Smooth muscle cell (in vitro differentiated cells): Measurements from ENCODE around the gene ZMIZ2. TPM values are rescaled to one million over a fixed set of nuclear protein-coding genes. Genes with fewer than 3 reads are reported as not detected.

Source experiments
- DNase-seq: peaks from one replicate; lab custom pipeline; 2025; ENCODE audit not compliant: unreplicated experiment; lab: John Stamatoyannopoulos, UW
- H2AFZ ChIP-seq: fragments of 200-600 bp; sonication (generic); 2 replicates; pipeline ENCODE4 v1.6.0; 2016; ENCODE audit warnings: antibody characterized with exemption, low read depth, mild to moderate bottlenecking
- H3F3A ChIP-seq: fragments of 200-600 bp; sonication (generic); 2 replicates; pipeline ENCODE4 v1.6.0; 2017; ENCODE audit warnings: antibody characterized with exemption, low read depth
- H3K27ac ChIP-seq: fragments of 200-600 bp; sonication (generic); 2 replicates; pipeline ENCODE4 v1.5.1; 2016; ENCODE audit warnings: low read depth, mild to moderate bottlenecking
- H3K27me3 ChIP-seq: fragments of 200-600 bp; sonication (generic); 2 replicates; pipeline ENCODE4 v1.6.1; 2016; ENCODE audit warnings: low read depth, mild to moderate bottlenecking
- H3K36me3 ChIP-seq: fragments of 200-600 bp; sonication (generic); 2 replicates; pipeline ENCODE4 v1.5.1; 2016; ENCODE audit warnings: low read depth
- H3K4me1 ChIP-seq: fragments of 200-600 bp; sonication (generic); 2 replicates; pipeline ENCODE4 v1.5.1; 2016; ENCODE audit warnings: low read depth
- H3K4me2 ChIP-seq: fragments of 200-600 bp; sonication (generic); 2 replicates; pipeline ENCODE4 v1.6.0; 2016; ENCODE audit warnings: mild to moderate bottlenecking
- H3K4me3 ChIP-seq: fragments of 200-600 bp; sonication (generic); 2 replicates; pipeline ENCODE4 v1.5.1; 2016; ENCODE audit warnings: mild to moderate bottlenecking
- H3K79me2 ChIP-seq: fragments of 200-600 bp; sonication (generic); 2 replicates; pipeline ENCODE4 v1.6.0; 2016; ENCODE audit warnings: low read depth, mild to moderate bottlenecking
- H3K9ac ChIP-seq: fragments of 200-600 bp; sonication (generic); 2 replicates; pipeline ENCODE4 v1.6.0; 2016; ENCODE audit warnings: low read depth
- H3K9me3 ChIP-seq: fragments of 200-600 bp; sonication (generic); replicated peaks from 2 replicates; pipeline ENCODE4 v1.5.1; 2016; ENCODE audit warnings: low read depth
- H4K20me1 ChIP-seq: fragments of 200-600 bp; sonication (generic); 2 replicates; pipeline ENCODE4 v1.6.0; 2016; ENCODE audit warnings: low read depth
- WGBS: methylation state at CpG from one replicate; pipeline ENCODE4 v1.1.7; 2016; ENCODE audit warnings: low lambda C conversion rate; 5-methylcytosine and 5-hydroxymethylcytosine counted together
- polyA plus RNA-seq: library from polyadenylated mRNA; unstranded; fragments of >200 nt; fragmentation: Nextera tagmentation; extraction: Ambion mirVana; gene quantifications from 2 replicates; pipeline ENCODE4 v1.2.1, GENCODE V29; 2016
- total RNA-seq: library from RNA; depleted of rRNA; stranded (reverse); fragments of >200 nt; gene quantifications from 2 replicates; pipeline ENCODE4 v1.2.3, GENCODE V29; 2014
- TF ChIP-seq, protein P1 (sequence below): fragments of 200-600 bp; sonication (generic); IDR thresholded peaks from 2 replicates; pipeline ENCODE4 v1.5.1; 2017; ENCODE audit warnings: borderline replicate concordance, mild to moderate bottlenecking, antibody characterized with exemption; ENCODE audit not compliant: insufficient read depth, poor library complexity, severe bottlenecking

ZMIZ2 gene
- total and polyA plus RNA-seq, 2 experiments from 2014 or later, result 8.8 to 17.2 TPM

DNA sequence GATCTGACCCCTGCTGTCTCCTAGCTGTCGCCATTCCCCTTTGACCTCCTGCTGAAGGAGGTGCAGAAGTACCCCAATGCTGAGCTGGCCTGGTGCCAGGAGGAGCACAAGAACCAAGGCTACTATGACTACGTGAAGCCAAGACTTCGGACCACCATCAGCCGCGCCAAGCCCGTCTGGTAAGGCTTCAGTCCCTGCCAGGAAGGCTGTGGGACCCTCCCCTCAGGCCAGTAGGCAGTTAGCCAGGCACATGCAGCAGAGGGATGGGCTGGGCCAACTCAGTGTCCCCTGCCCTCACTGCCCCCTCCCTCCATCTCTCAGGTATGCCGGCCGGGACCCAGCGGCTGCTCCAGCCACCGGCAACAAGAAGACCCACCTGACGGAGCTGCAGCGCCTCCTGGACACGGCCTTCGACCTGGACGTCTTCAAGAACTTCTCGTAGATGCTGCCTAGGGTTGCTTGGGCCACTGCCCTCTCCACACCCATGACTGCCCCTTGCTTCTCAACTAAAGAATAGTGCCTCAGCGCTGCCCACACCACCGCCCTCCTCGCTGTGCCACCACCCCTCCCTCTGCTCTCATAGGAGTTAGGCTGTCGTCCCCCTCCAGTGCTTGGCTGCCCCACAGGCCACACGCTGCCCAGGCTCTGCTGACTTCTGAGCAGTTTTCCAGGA lies 41.0 kb upstream of the ZMIZ2 start:
- Histone ChIP-seq H3K79me2 (no peaks in the 10 kb centered on the region), H3F3A (no peaks in the 10 kb centered on the region), H3K36me3 (no peaks in the 10 kb centered on the region), H3K9me3 (no peaks in the 10 kb centered on the region), H3K27me3 (no peaks in the 10 kb centered on the region), H3K4me3 (no peak overlapping the region), H3K9ac (no peak overlapping the region), H3K4me2 (no peak overlapping the region), H4K20me1 (no peaks in the 10 kb centered on the region), H2AFZ (no peak overlapping the region), H3K4me1 (no peaks in the 10 kb centered on the region), H3K27ac (no peak overlapping the region)
- no peak for DNase-seq
- WGBS, result 95% methylated on average over 21 of the region's 21 CpGs
- TF ChIP-seq, protein P1, sequence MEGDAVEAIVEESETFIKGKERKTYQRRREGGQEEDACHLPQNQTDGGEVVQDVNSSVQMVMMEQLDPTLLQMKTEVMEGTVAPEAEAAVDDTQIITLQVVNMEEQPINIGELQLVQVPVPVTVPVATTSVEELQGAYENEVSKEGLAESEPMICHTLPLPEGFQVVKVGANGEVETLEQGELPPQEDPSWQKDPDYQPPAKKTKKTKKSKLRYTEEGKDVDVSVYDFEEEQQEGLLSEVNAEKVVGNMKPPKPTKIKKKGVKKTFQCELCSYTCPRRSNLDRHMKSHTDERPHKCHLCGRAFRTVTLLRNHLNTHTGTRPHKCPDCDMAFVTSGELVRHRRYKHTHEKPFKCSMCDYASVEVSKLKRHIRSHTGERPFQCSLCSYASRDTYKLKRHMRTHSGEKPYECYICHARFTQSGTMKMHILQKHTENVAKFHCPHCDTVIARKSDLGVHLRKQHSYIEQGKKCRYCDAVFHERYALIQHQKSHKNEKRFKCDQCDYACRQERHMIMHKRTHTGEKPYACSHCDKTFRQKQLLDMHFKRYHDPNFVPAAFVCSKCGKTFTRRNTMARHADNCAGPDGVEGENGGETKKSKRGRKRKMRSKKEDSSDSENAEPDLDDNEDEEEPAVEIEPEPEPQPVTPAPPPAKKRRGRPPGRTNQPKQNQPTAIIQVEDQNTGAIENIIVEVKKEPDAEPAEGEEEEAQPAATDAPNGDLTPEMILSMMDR, result no peak

DNA sequence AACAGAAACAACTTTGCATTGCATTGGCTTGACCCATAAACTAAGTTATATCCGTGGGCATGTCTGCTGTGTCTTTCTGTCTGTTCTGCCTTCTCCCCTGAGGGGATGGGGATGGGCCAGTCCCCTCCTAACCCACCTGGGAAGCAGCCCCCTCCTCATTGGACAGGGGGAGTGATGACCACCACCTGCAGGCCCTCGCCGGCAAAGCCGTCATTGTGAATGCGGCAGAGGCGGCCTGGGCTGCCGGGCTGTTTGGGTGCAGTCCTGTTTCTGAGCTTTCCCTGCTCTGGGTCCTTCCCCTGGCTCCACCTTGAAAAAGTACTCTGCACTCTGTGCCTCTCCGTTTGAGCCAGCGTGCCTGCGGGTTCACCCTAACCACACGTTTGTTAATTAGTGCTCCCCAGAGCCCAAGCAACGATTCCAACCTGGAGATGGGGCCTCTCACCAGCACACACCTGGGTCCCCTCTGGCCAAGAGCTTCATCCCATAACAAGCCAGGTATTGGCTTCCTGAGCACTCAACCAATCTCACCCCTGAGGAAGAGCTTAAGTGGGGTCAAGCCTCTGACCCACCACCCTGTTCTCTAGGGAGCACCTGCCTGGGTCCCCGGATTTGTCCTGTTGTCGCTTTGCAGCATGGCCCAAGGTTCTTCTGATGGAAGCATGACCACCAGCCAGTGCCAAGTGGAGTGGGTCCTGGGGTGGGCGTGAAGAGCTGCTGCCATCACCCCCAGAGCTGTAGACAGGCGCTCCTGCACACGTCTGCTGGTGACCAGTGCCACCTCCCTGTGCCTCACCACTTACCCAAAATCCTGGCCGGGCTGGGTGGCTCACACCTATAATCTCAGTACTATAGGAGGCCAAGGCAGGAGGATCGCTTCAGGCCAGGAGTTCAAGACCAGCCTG lies 39.4 kb upstream of the ZMIZ2 start:
- Histone ChIP-seq H3K36me3 (no peaks in the 10 kb centered on the region), H4K20me1 (no peaks in the 10 kb centered on the region), H3K4me2 (no peak overlapping the region), H3K9ac (no peak overlapping the region), H2AFZ (no peak overlapping the region), H3K27ac (no peak overlapping the region), H3F3A (no peaks in the 10 kb centered on the region), H3K9me3 (no peaks in the 10 kb centered on the region), H3K4me1 (no peaks in the 10 kb centered on the region), H3K79me2 (no peaks in the 10 kb centered on the region), H3K27me3 (no peaks in the 10 kb centered on the region), H3K4me3 (no peak overlapping the region)
- DNase-seq, result no peak
- 94% methylated on average over 19 of the region's 19 CpGs for WGBS
- TF ChIP-seq, protein P1, result no peak

DNA sequence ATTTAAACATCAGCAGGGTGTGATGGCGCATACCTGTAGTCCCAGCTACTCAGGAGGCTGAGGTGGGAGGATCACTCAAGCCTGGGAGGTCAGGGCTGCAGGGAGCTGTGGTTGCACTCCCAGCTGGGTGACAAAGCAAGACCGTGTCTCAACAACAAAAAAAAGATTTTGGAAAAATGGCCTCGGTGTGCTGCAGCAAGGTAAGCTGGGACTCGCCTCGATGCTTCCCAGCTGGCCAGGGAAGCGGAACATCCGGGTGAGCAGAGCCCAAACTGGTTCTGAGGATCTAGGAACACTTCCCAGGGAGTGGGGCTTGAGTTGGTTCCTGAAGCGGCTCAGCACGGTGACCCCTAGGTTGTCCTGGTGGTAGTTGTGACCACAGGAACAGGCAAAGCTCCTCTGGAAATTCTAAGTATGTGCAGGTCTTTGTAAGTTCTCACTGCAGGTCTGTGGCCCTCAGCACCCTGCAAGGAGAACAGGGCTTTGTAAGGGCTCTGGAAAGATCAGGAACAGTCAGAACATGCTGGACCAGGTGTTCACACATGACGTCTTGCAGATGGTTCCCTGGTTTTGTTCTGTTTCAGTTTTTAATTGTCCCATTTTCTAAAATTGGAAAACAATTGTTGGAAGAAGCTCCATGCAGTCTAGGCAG lies 38.6 kb upstream of the ZMIZ2 start:
- no peaks in the 10 kb centered on the region for H4K20me1 ChIP-seq
- 91% methylated on average over 10 of the region's 10 CpGs for WGBS
- no peaks in the 10 kb centered on the region for H3K79me2 ChIP-seq
- TF ChIP-seq, protein P1, result no peak
- no peaks in the 10 kb centered on the region for H3K4me1 ChIP-seq
- no peak for DNase-seq
- H3K27me3 ChIP-seq, result no peaks in the 10 kb centered on the region
- no peaks in the 10 kb centered on the region for H3F3A ChIP-seq
- H3K36me3 ChIP-seq, result no peaks in the 10 kb centered on the region
- H3K4me3 ChIP-seq, result no peak overlapping the region
- H3K27ac ChIP-seq, result no peak overlapping the region
- no peak overlapping the region for H3K9ac ChIP-seq
- no peak overlapping the region for H3K4me2 ChIP-seq
- no peaks in the 10 kb centered on the region for H3K9me3 ChIP-seq
- no peak overlapping the region for H2AFZ ChIP-seq
